Panc1 (cell line): ENCODE data around the gene CCDC40. TPM values are rescaled to one million over a fixed set of nuclear protein-coding genes. Genes with fewer than 3 reads are reported as not detected.

ENCODE experiments used
- ATAC-seq: fragments of 200-7000 bp; cut with Tn5 transposase; 2 replicates; pipeline ENCODE4 v1.9.1; 2020; ENCODE audit warnings: mild to moderate bottlenecking, moderate library complexity
- BruUV-seq: library from RNA; stranded (reverse); fragments of 400-500 nt; replicated peaks from 2 replicates; lab custom pipeline; 2021; lab: Mats Ljungman, UMichigan
- CTCF ChIA-PET: fragments of 300-600 bp; sonication (Branson Sonifier 250); formaldehyde crosslinking; loops from one replicate; lab custom pipeline; 2022; ENCODE audit warnings: antibody characterized with exemption; lab: Charles Lee
- POLR2A ChIA-PET: fragments of 300-600 bp; sonication (Branson Sonifier 250); formaldehyde crosslinking; loops from one replicate; lab custom pipeline; 2022; ENCODE audit warnings: antibody characterized with exemption; lab: Charles Lee
- DNase-seq: peaks from one replicate; pipeline ENCODE4 v3.0.0-alpha.2; 2010; ENCODE audit warnings: low read depth, low spot score
- H3K27ac ChIP-seq: 2 replicates; pipeline ENCODE4 v1.5.1; 2011; ENCODE audit warnings: mild to moderate bottlenecking, low read length, inconsistent platforms
- H3K27me3 ChIP-seq: fragments of 200-500 bp; sonication (Bioruptor generic); 2 replicates; pipeline ENCODE4 v1.6.0; 2014; ENCODE audit warnings: low read length, inconsistent platforms; ENCODE audit not compliant: control insufficient read depth, insufficient read depth
- H3K36me3 ChIP-seq: fragments of 200-500 bp; sonication (Bioruptor generic); 2 replicates; pipeline ENCODE4 v1.5.1; 2014; ENCODE audit warnings: inconsistent platforms, mild to moderate bottlenecking, low read length, moderate library complexity; ENCODE audit not compliant: control insufficient read depth, insufficient read depth
- H3K4me1 ChIP-seq: 2 replicates; pipeline ENCODE4 v1.5.1; 2011; ENCODE audit warnings: inconsistent platforms, mild to moderate bottlenecking, low read length, moderate library complexity; ENCODE audit not compliant: control insufficient read depth, insufficient read depth
- H3K4me3 ChIP-seq, 2 experiments: 2 replicates each; pipeline ENCODE4 v1.5.1; 2011 to 2012; ENCODE audit warnings: low read depth in 2 of 2, low read length in 2 of 2, mild to moderate bottlenecking in 2 of 2, inconsistent platforms in 1 of 2, moderate library complexity in 1 of 2
- H3K9me3 ChIP-seq: fragments of 200-500 bp; sonication (Bioruptor generic); 2 replicates; pipeline ENCODE4 v1.5.1; 2014; ENCODE audit warnings: low read depth, mild to moderate bottlenecking, inconsistent platforms, low read length, moderate library complexity; ENCODE audit not compliant: control insufficient read depth, insufficient read depth
- CTCF ChIP-seq: fragments of 450-650 bp; IDR thresholded peaks from 2 replicates; pipeline ENCODE4 v1.5.1; 2017; ENCODE audit warnings: mild to moderate bottlenecking
- POLR2AphosphoS5 ChIP-seq: IDR thresholded peaks from 2 replicates; pipeline ENCODE4 v1.6.1; 2012; ENCODE audit warnings: mild to moderate bottlenecking, low read depth, low read length, moderate library complexity
- REST ChIP-seq, 2 experiments: IDR thresholded peaks; 2 replicates each; pipeline ENCODE4 v1.6.1; 2011 to 2012; ENCODE audit warnings: low read depth in 2 of 2, control low read depth in 1 of 2, low read length in 1 of 2, mild to moderate bottlenecking in 1 of 2, moderate library complexity in 1 of 2; ENCODE audit not compliant: insufficient read depth in 1 of 2
- SIN3A ChIP-seq: IDR thresholded peaks from 2 replicates; pipeline ENCODE4 v1.6.1; 2012; ENCODE audit warnings: low read depth, mild to moderate bottlenecking, low read length, moderate library complexity, borderline replicate concordance; ENCODE audit not compliant: insufficient read depth
- TCF7L2 ChIP-seq: IDR thresholded peaks from 2 replicates; pipeline ENCODE4 v1.6.1; 2011; ENCODE audit warnings: mild to moderate bottlenecking, low read depth, low read length, inconsistent platforms
- in situ Hi-C: cut with HindIII; loops from 2 replicates; pipeline ENCODE4 v1.10.0; 2016; ENCODE audit warnings: low sequenced_read_pairs, low pct_unique_long_range_greater_than_20kb
- intact Hi-C: fragments of 100-400 bp; cut with micrococcal nuclease; formaldehyde crosslinking; loops from one replicate; pipeline ENCODE4 v1.10.0; 2022; ENCODE audit not compliant: unreplicated experiment
- total RNA-seq: library from RNA; stranded (reverse); gene quantifications from one replicate; pipeline ENCODE4 v1.2.1, GENCODE V29; 2021; ENCODE audit not compliant: unreplicated experiment

CCDC40 gene
- total RNA-seq, 1 experiment from 2014 or later = 18.0 TPM

DNA sequence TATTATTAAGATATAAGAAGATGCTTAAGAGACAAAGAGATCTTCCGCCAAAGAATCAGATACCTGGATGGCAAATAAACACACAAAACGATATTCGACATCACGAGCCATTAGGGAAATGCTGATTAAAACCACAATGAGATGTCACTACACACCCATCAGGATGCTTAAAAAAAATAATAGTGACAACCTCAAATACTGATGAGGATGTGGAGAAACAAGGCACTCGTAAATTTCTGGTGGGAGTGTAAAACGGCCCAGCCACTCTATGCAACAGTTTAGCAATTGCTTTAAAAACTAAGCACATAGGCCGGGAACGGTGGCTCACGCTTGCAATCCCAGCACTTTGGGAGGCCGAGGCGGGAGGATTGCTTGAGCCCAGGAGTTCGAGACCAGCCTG, 40.2 kb upstream of the CCDC40 start:
- Histone ChIP-seq H3K4me1 (peaks cover 32% of the 10 kb centered on the region), H3K27ac (no peak overlapping the region), H3K4me3 (no peak overlapping the region), H3K36me3 (no peaks in the 10 kb centered on the region), H3K9me3 (no peaks in the 10 kb centered on the region), H3K27me3 (no peaks in the 10 kb centered on the region)
- no peak for ATAC-seq
- no peak for DNase-seq
- TF ChIP-seq POLR2AphosphoS5 = no peak
- TF ChIP-seq TCF7L2 = no peak
- no peak for TF ChIP-seq REST (IDR thresholded peaks at IDR 0.05; ENCODE audit: insufficient read depth in 1 of 2, low read depth in 2 of 2, low read length in 1 of 2)
- TF ChIP-seq CTCF = no peak
- no peak for TF ChIP-seq SIN3A
- in situ Hi-C loops (loop anchor here (25.0 kb wide), 2 partner anchors 134 to 209 kb away; partner anchors contain the start of genes CBX2 and CBX8), intact Hi-C loops (no loop called here)
- POLR2A ChIA-PET = no interaction called here
- CTCF ChIA-PET = no interaction called here
- BruUV-seq = no TSS peak

DNA sequence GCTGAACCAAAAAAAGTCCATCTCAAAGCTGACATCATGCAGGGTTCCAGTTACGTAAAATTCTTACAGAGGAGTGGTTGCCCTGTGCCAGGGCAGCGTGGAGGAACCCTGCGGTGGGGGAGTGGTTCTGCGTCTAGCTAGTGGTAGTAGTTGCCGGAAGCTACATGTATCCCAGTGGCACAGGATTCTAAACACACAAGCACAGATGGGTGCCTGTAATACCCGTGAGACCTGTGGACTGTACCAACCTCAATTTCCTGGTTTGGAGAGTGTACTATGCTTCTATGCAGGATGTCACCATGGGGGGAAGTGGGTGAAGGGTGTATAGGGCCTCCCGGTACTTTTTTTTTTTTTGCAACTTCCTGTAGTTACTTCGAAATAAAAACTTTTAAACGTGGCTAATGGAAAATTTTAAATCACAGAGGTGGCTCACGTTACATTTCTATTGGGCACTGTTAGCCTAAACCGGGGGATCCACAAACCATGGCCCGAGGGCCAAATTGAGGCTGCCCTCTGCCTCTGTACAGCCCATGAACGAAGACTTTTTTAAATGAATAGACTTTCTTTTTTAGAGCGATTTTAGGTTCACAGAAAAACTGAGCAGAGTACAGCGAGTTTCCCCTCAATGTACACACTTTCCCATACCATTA, 39.3 kb upstream of the CCDC40 start:
- intact Hi-C loops (no loop called here), in situ Hi-C loops (loop anchor here (25.0 kb wide), 2 partner anchors 135 to 210 kb away; partner anchors contain the start of genes CBX2 and CBX8)
- CTCF ChIA-PET = interaction anchor here (0.7 kb wide), 1 partner anchor 35 kb away, joined by 3 read pairs; no protein-coding TSS in a partner anchor
- POLR2A ChIA-PET = no interaction called here
- TF ChIP-seq TCF7L2 = no peak
- TF ChIP-seq POLR2AphosphoS5 = no peak
- no peak for TF ChIP-seq SIN3A
- no peak for TF ChIP-seq CTCF
- TF ChIP-seq REST (IDR thresholded peaks at IDR 0.05; ENCODE audit: insufficient read depth in 1 of 2, low read depth in 2 of 2, low read length in 1 of 2) = no peak
- DNase-seq = no peak
- Histone ChIP-seq H3K27me3 (no peaks in the 10 kb centered on the region), H3K36me3 (no peaks in the 10 kb centered on the region), H3K27ac (no peak overlapping the region), H3K4me1 (peaks cover 29% of the 10 kb centered on the region), H3K4me3 (no peak overlapping the region), H3K9me3 (no peaks in the 10 kb centered on the region)
- no peak for ATAC-seq
- no TSS peak for BruUV-seq
